Smooth muscle cell (in vitro differentiated cells): ENCODE data around the gene BBS12. TPM values are rescaled to one million over a fixed set of nuclear protein-coding genes. Genes with fewer than 3 reads are reported as not detected.

Source experiments
- DNase-seq: peaks from one replicate; lab custom pipeline; 2025; ENCODE audit not compliant: unreplicated experiment; lab: John Stamatoyannopoulos, UW
- H2AFZ ChIP-seq: fragments of 200-600 bp; sonication (generic); 2 replicates; pipeline ENCODE4 v1.6.0; 2016; ENCODE audit warnings: antibody characterized with exemption, low read depth, mild to moderate bottlenecking
- H3F3A ChIP-seq: fragments of 200-600 bp; sonication (generic); 2 replicates; pipeline ENCODE4 v1.6.0; 2017; ENCODE audit warnings: antibody characterized with exemption, low read depth
- H3K27ac ChIP-seq: fragments of 200-600 bp; sonication (generic); 2 replicates; pipeline ENCODE4 v1.5.1; 2016; ENCODE audit warnings: low read depth, mild to moderate bottlenecking
- H3K27me3 ChIP-seq: fragments of 200-600 bp; sonication (generic); 2 replicates; pipeline ENCODE4 v1.6.1; 2016; ENCODE audit warnings: low read depth, mild to moderate bottlenecking
- H3K36me3 ChIP-seq: fragments of 200-600 bp; sonication (generic); 2 replicates; pipeline ENCODE4 v1.5.1; 2016; ENCODE audit warnings: low read depth
- H3K4me1 ChIP-seq: fragments of 200-600 bp; sonication (generic); 2 replicates; pipeline ENCODE4 v1.5.1; 2016; ENCODE audit warnings: low read depth
- H3K4me2 ChIP-seq: fragments of 200-600 bp; sonication (generic); 2 replicates; pipeline ENCODE4 v1.6.0; 2016; ENCODE audit warnings: mild to moderate bottlenecking
- H3K4me3 ChIP-seq: fragments of 200-600 bp; sonication (generic); 2 replicates; pipeline ENCODE4 v1.5.1; 2016; ENCODE audit warnings: mild to moderate bottlenecking
- H3K79me2 ChIP-seq: fragments of 200-600 bp; sonication (generic); 2 replicates; pipeline ENCODE4 v1.6.0; 2016; ENCODE audit warnings: low read depth, mild to moderate bottlenecking
- H3K9ac ChIP-seq: fragments of 200-600 bp; sonication (generic); 2 replicates; pipeline ENCODE4 v1.6.0; 2016; ENCODE audit warnings: low read depth
- H3K9me3 ChIP-seq: fragments of 200-600 bp; sonication (generic); replicated peaks from 2 replicates; pipeline ENCODE4 v1.5.1; 2016; ENCODE audit warnings: low read depth
- H4K20me1 ChIP-seq: fragments of 200-600 bp; sonication (generic); 2 replicates; pipeline ENCODE4 v1.6.0; 2016; ENCODE audit warnings: low read depth
- CTCF ChIP-seq: fragments of 200-600 bp; sonication (generic); IDR thresholded peaks from 2 replicates; pipeline ENCODE4 v1.5.1; 2017; ENCODE audit warnings: borderline replicate concordance, mild to moderate bottlenecking, antibody characterized with exemption; ENCODE audit not compliant: insufficient read depth, poor library complexity, severe bottlenecking
- WGBS: methylation state at CpG from one replicate; pipeline ENCODE4 v1.1.7; 2016; ENCODE audit warnings: low lambda C conversion rate; 5-methylcytosine and 5-hydroxymethylcytosine counted together
- polyA plus RNA-seq: library from polyadenylated mRNA; unstranded; fragments of >200 nt; fragmentation: Nextera tagmentation; extraction: Ambion mirVana; gene quantifications from 2 replicates; pipeline ENCODE4 v1.2.1, GENCODE V29; 2016
- total RNA-seq: library from RNA; depleted of rRNA; stranded (reverse); fragments of >200 nt; gene quantifications from 2 replicates; pipeline ENCODE4 v1.2.3, GENCODE V29; 2014

Gene BBS12
- total and polyA plus RNA-seq, 2 experiments from 2014 or later: 3.6 to 3.7 TPM

DNA sequence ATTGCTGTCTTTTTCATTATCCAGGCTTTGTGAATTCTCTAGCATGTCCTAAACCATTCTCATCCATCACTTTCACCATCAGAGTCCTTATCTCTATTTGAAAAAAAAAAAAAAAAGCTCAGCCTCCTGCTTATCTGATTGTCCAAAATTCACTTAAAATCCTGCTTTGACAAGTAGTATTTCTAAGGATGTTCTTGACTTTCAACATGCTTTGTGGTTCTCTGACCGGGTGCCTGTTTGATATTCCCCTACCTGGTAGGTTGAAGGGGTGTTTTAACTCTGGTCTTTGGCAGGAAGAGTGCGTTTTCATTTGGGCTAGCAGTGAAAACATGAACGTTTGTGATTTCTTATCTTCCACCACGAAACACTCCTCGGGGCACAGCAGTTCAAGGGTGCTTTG, 17.3 kb upstream of the BBS12 start:
- H3K27me3 ChIP-seq: no peaks in the 10 kb centered on the region
- WGBS: 41% methylated on average over 5 of the region's 5 CpGs
- TF ChIP-seq CTCF: no peak
- no peak overlapping the region for H3K4me3 ChIP-seq
- no peaks in the 10 kb centered on the region for H3K79me2 ChIP-seq
- DNase-seq: no peak
- H3K4me1 ChIP-seq: no peaks in the 10 kb centered on the region
- H3K9me3 ChIP-seq: no peaks in the 10 kb centered on the region
- H3K9ac ChIP-seq: no peak overlapping the region
- no peak overlapping the region for H3K27ac ChIP-seq
- H3F3A ChIP-seq: no peaks in the 10 kb centered on the region
- H4K20me1 ChIP-seq: no peaks in the 10 kb centered on the region
- H2AFZ ChIP-seq: peak overlapping the region; percentile 12
- H3K36me3 ChIP-seq: no peaks in the 10 kb centered on the region
- no peak overlapping the region for H3K4me2 ChIP-seq

GRCh38 chr4:122716825-122717448, 15.6 kb upstream of the BBS12 start:
- no peaks in the 10 kb centered on the region for H3K9me3 ChIP-seq
- 28% methylated on average over 4 of the region's 4 CpGs for WGBS
- TF ChIP-seq CTCF: peak; percentile 83
- no peak overlapping the region for H3K4me3 ChIP-seq
- no peak overlapping the region for H3K4me2 ChIP-seq
- no peak overlapping the region for H2AFZ ChIP-seq
- H3K79me2 ChIP-seq: no peaks in the 10 kb centered on the region
- H3K4me1 ChIP-seq: no peaks in the 10 kb centered on the region
- no peaks in the 10 kb centered on the region for H3K27me3 ChIP-seq
- no peaks in the 10 kb centered on the region for H4K20me1 ChIP-seq
- no peak overlapping the region for H3K9ac ChIP-seq
- H3K27ac ChIP-seq: no peak overlapping the region
- H3K36me3 ChIP-seq: no peaks in the 10 kb centered on the region
- no peak for DNase-seq
- H3F3A ChIP-seq: no peaks in the 10 kb centered on the region

DNA sequence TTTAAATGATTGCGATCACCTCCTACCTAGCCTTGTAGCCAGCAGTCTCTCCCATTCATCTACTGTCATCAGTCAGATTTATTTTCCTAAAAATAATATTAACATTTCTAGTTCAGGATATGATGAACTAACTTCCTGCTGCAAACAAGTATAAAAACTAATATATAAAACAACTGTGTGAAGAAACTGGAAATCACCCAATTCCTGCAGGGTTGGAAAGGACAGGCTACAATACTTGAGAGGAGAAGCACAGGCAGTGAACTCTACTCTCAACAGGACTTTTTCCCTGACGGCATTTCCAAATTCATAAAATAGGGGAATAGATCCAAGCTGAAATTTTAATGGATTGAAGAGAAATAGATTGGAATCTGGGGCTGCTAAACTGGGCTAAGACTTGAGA, 14.2 kb upstream of the BBS12 start:
- no peak for DNase-seq
- H3F3A ChIP-seq: no peaks in the 10 kb centered on the region
- no peaks in the 10 kb centered on the region for H3K27me3 ChIP-seq
- no peaks in the 10 kb centered on the region for H3K79me2 ChIP-seq
- TF ChIP-seq CTCF: no peak
- no peaks in the 10 kb centered on the region for H3K36me3 ChIP-seq
- H3K4me2 ChIP-seq: no peak overlapping the region
- no peaks in the 10 kb centered on the region for H3K4me1 ChIP-seq
- no peaks in the 10 kb centered on the region for H3K9me3 ChIP-seq
- WGBS: 92% methylated on average over 2 of the region's 2 CpGs
- H2AFZ ChIP-seq: no peak overlapping the region
- H3K9ac ChIP-seq: no peak overlapping the region
- H3K4me3 ChIP-seq: no peak overlapping the region
- H3K27ac ChIP-seq: no peak overlapping the region
- H4K20me1 ChIP-seq: no peaks in the 10 kb centered on the region

- Histone ChIP-seq H3K27me3 (no peaks in the 10 kb centered on the region), H3K79me2 (no peaks in the 10 kb centered on the region), H3K9ac (no peak overlapping the region), H3K36me3 (no peaks in the 10 kb centered on the region), H3K9me3 (no peaks in the 10 kb centered on the region), H2AFZ (no peak overlapping the region), H3K27ac (no peak overlapping the region), H3F3A (no peaks in the 10 kb centered on the region), H3K4me3 (no peak overlapping the region), H3K4me1 (no peaks in the 10 kb centered on the region), H4K20me1 (no peaks in the 10 kb centered on the region), H3K4me2 (no peak overlapping the region)
- WGBS: 85% methylated on average over 1 of the region's 1 CpG
- no peak for DNase-seq
- TF ChIP-seq CTCF: no peak
Observed at GRCh38 chr4:122722256-122722655, 10.2 kb upstream of the BBS12 start.
